Activated naive CD8-positive, alpha-beta T cell treated with anti-CD3 and anti-CD28 coated beads, Interleukin-2, amount 10 ng/mL, durations not matched to agents 7 days and 5 days (primary cell): ENCODE data around the gene KRT28. TPM values are rescaled to one million over a fixed set of nuclear protein-coding genes. Genes with fewer than 3 reads are reported as not detected.
A peak's percentile ranks its signal among the peaks of the same experiment; 100 is the strongest.
"Not testable (repeated sequence)": the region's sequence is repeated elsewhere in the genome, so short reads cannot be mapped to it uniquely, and the experiment has no call there.

Source experiments
- ATAC-seq: fragments of 150-1000 bp; cut with Tn5 transposase; one replicate; pipeline ENCODE4 v1.10.0; 2021; ENCODE audit warnings: low read depth, moderate library complexity
- POLR2A ChIA-PET: fragments of 350-600 bp; sonication (Branson Sonifier 250); formaldehyde crosslinking; loops from one replicate; lab custom pipeline; 2021; ENCODE audit warnings: antibody characterized with exemption; lab: Charles Lee
- DNase-seq: peaks from one replicate; pipeline ENCODE4 v3.0.0; 2021
- H3K27ac Mint-ChIP-seq: one replicate; pipeline ENCODE4 v1.8.0; 2022; ENCODE audit warnings: mild to moderate bottlenecking, mixed read lengths
- H3K27me3 Mint-ChIP-seq: one replicate; pipeline ENCODE4 v1.8.0; 2022; ENCODE audit warnings: mild to moderate bottlenecking, moderate library complexity, mixed read lengths
- H3K36me3 Mint-ChIP-seq: one replicate; pipeline ENCODE4 v1.8.0; 2021; ENCODE audit warnings: mild to moderate bottlenecking, mixed read lengths
- H3K4me1 Mint-ChIP-seq: one replicate; pipeline ENCODE4 v1.8.0; 2021; ENCODE audit warnings: mixed read lengths
- H3K4me3 Mint-ChIP-seq: one replicate; pipeline ENCODE4 v1.8.0; 2022; ENCODE audit warnings: mild to moderate bottlenecking, moderate library complexity, mixed read lengths
- H3K9me3 Mint-ChIP-seq: one replicate; pipeline ENCODE4 v1.8.0; 2021; ENCODE audit warnings: mixed read lengths
- total RNA-seq, 2 experiments: library from RNA; stranded (reverse); gene quantifications; one replicate each; pipeline ENCODE4 v1.2.3, GENCODE V29; 2021

KRT28 gene
- total RNA-seq, 2 experiments from 2014 or later = not detected

DNA sequence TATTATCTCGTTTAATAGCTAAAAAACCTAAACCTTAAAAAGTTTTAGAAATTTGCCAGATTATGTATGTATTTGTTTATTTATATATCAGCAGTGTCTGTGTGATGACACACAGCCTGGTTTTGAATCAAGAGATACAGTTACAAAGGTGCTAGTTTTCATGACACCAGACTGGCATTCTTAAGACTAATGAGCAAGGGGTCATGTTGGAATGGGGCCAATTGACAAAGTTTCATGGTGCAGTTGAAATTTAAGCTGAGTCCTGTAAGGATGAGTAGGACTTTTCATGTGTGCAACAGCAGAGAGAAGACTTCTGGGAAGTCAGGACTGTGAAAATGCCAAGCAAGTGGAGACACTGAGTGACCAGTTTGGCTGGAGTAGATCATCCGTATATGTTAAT, 25.8 kb upstream of the KRT28 start:
- Mint-ChIP-seq H3K9me3 (peaks cover 3% of the 10 kb centered on the region), H3K4me3 (no peak overlapping the region), H3K27me3 (no peaks in the 10 kb centered on the region), H3K36me3 (peaks cover 16% of the 10 kb centered on the region), H3K27ac (no peak overlapping the region), H3K4me1 (peaks cover 20% of the 10 kb centered on the region)
- POLR2A ChIA-PET = interaction anchor here (0.7 kb wide), 1 partner anchor 286 kb away, joined by 3 read pairs; no protein-coding TSS in a partner anchor
- ATAC-seq = no peak
- DNase-seq = no peak

DNA sequence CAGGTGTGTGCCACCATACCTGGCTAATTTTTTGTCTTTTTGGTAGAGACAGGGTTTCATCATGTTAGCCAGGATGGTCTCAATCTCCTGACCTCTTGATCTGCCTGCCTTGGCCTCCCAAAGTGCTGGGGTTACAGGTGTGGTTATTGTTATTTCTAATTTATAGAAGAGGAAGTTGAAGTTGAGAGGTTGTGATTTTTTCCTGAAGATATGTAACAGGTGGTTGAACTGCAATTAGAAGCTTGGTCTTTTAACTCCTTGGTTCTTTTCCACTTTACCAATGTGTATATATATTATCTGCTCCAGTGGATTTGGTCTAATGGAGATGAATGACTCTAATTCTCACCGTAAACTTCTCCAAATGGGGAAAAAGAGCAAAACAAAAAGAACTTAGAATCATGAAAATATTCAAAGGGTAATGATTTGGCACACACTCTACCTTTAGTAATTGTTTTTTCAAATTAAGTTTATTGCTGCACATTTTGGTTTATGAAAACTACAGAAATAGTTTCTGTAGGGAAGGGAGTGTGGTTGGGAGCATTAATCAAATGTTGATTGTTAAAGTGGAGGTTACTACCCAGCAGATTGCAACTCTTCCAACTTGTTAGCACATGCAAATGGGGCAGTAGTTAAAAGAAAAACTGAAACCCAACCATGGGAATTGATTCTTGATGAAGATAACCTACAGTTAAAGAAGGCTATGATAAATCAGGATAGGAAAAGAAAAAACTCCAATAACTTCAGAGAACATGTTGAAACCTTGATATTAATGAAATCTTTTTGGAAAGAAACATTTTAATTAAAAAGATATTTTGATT, 24.5 kb upstream of the KRT28 start:
- Mint-ChIP-seq H3K27ac (no peak overlapping the region), H3K36me3 (peaks cover 14% of the 10 kb centered on the region), H3K4me3 (no peak overlapping the region), H3K27me3 (no peaks in the 10 kb centered on the region), H3K9me3 (no peaks in the 10 kb centered on the region), H3K4me1 (peaks cover 33% of the 10 kb centered on the region)
- ATAC-seq (no peak), DNase-seq (no peak)
- POLR2A ChIA-PET = no interaction called here

DNA sequence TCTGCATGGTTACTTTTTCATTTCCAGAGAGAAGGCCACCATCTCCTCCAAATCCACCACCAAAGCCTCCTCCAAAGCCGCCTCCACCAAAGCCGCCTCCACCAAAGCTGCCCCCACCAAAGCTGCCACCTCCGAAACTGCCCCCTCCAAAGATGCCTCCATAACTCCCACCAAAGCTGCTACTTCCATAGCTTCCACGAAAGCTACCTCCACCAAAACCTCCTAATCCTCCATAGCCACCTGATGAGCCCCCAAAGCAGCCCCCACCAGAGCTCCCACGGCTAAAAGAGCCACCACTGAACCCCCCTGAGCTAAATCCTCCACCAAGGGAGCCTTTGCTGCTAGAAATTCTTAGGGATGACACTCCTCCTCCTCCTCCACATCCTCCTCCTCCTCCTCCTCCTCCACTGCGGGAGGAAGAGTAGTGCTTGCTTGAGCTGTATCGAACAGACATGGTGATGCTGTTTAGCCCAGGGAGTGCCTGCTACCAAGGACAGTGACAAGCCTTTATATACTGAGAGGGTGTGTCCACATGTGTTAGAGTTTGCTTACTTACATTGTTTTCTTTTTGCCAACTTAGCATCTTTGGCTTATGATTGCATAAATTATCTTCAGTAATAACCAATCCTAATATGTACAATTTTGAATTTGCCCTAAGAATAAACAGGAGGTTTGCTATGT, 22.5 kb upstream of the KRT28 start, which contains the start of gene KRT10:
Gene KRT10, minus strand, starts transcription at position 483 of the 681 bp plus-strand sequence. Its CDS starts 29 bp downstream, at position 454.
- DNase-seq (no peak), ATAC-seq (no peak)
- H3K36me3 Mint-ChIP-seq = peaks cover 19% of the 10 kb centered on the region
- H3K4me1 Mint-ChIP-seq = peaks cover 30% of the 10 kb centered on the region
- H3K9me3 Mint-ChIP-seq = peaks cover 1% of the 10 kb centered on the region
- no peak within 1 kb of the TSS for H3K27ac Mint-ChIP-seq
- POLR2A ChIA-PET = no interaction called here
- no peaks in the 10 kb centered on the region for H3K27me3 Mint-ChIP-seq
- H3K4me3 Mint-ChIP-seq = no peak within 1 kb of the TSS

DNA sequence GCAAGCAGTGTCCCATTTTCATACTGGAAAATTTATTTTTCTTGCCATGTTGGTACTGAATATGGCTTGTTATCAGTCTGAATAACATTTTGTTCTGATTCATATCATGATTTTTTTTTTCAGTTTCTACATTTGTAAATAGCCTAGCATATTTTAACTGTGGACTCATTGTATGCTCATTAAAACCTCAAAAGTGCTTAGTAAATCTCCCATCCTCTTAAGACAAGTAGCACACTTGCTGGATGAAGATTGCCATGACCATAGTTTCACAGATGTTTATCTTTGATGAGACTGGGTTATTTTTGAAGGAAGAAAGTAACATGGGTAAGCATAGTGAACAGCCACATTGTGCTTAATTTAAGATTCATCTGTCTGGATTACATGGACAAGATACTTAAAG, 21.8 kb upstream of the KRT28 start:
- Mint-ChIP-seq H3K36me3 (peaks cover 22% of the 10 kb centered on the region), H3K4me1 (peaks cover 27% of the 10 kb centered on the region), H3K27ac (no peak overlapping the region), H3K4me3 (no peak overlapping the region), H3K9me3 (peaks cover 1% of the 10 kb centered on the region), H3K27me3 (no peaks in the 10 kb centered on the region)
- ATAC-seq = no peak
- POLR2A ChIA-PET = no interaction called here
- DNase-seq = no peak

DNA sequence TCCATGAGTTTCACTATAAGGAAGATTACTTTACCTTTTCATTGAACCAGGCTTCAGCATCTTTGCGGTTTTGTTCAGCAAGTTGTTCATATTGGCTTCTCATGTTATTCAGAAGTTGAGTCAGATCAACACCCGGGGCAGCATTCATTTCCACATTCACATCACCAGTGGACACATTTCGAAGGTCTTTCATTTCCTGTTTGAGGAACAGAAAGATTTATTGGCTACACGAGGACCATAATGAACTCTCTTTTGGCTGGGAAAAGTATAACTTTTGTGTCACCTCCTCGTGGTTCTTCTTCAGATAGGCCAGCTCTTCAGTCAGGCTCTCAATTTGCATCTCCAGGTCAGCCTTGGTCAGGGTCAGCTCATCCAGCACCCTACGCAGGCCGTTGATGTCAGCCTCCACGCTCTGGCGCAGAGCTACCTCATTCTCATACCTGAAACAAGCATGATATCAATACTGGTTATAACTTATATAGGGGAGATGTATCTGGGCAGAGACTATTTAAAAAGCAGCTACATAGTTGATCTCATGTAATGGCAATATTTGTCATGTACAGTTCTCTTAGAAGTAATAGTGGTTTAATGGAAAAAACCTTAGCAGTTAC, 20.6 kb upstream of the KRT28 start:
- Mint-ChIP-seq H3K27ac (no peak overlapping the region), H3K4me1 (peaks cover 27% of the 10 kb centered on the region), H3K4me3 (peak overlapping the region; percentile 84), H3K9me3 (peaks cover 1% of the 10 kb centered on the region), H3K27me3 (no peaks in the 10 kb centered on the region), H3K36me3 (peaks cover 22% of the 10 kb centered on the region)
- POLR2A ChIA-PET = no interaction called here
- no peak for DNase-seq
- no peak for ATAC-seq

DNA sequence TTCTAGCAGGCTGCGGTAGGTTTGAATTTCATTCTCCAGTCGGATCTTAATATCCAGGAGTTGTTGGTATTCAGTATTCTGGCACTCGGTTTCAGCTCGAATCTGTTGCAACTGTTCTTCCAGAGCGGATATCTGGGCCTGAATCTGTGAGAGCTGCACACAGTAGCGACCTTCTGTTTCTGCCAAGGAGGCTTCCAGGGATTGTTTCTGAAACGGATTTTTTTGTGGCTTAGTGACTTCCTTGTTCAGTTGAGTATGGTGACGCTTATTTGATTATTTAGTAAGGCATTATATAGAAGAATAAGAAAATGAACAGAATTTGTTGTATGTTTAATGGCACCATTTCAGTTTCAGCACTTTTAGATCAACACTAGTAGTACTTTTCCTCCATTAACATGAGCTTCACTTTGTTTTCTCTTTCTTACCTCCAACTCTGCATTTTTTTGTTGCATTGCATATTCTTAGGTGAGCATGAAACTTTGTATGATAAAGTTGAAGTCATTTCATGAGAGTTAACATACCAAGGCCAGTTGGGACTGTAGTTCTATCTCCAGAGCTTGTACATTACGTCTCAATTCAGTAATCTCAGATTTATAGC, 19.9 kb upstream of the KRT28 start:
- POLR2A ChIA-PET = interaction anchor here (1.0 to 1.8 kb wide), 5 partner anchors 8 to 1197 kb away, joined by 4 to 19 read pairs (median 4); partner anchors contain the start of genes DNAJC7 and SMARCE1
- peaks cover 1% of the 10 kb centered on the region for H3K9me3 Mint-ChIP-seq
- DNase-seq (no peak), ATAC-seq (no peak)
- H3K27ac Mint-ChIP-seq = peak overlapping the region; percentile 75
- H3K4me3 Mint-ChIP-seq = peak overlapping the region; percentile 84
- H3K4me1 Mint-ChIP-seq = peaks cover 27% of the 10 kb centered on the region
- H3K36me3 Mint-ChIP-seq = peaks cover 22% of the 10 kb centered on the region
- H3K27me3 Mint-ChIP-seq = no peaks in the 10 kb centered on the region

DNA sequence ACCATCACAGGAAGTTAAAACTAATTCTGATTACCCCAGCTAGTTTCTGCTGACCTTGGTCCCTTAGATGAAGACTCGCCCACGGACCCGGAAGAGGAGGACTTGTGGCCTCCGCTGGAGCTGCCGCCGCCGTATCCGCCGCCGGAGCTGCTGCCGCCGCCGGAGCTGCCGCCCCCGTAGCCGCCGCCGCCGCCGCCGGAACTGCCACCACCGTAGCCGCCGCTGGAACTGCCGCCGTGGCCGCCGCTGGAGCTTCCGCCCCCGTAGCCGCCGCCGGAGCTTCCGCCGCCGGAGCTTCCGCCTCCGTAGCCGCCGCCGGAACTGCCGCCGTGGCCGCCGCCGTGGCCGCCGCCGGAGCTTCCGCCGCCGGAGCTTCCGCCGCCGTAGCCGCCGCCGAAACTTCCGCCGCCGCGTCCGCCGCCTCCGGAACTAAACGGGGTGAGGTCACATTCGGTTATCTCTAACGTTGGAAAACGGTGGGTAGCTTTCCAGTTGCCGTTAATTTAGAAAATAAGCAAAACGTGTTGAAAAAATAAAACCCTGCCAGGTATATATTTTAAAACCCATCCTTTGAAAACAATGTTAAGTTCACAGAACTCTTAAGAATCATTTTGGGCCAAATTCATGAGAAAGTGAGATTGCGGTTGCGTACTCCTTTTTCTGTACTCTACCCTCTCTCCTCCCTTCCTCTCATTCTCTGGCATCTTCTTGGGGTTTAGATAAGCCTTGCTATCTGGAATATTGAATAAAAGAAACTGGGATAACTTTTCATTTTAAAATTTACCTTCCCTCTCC, 19.2 kb upstream of the KRT28 start:
- peak overlapping the region; percentile 76 for H3K27ac Mint-ChIP-seq
- H3K36me3 Mint-ChIP-seq = peaks cover 22% of the 10 kb centered on the region
- H3K4me1 Mint-ChIP-seq = peaks cover 22% of the 10 kb centered on the region
- H3K27me3 Mint-ChIP-seq = peaks cover 5% of the 10 kb centered on the region
- H3K9me3 Mint-ChIP-seq = peaks cover 1% of the 10 kb centered on the region
- peak overlapping the region; percentile 87 for H3K4me3 Mint-ChIP-seq
- ATAC-seq = peak; percentile 80
- peak; percentile 87 for DNase-seq
- POLR2A ChIA-PET = interaction anchor here (0.6 to 1.8 kb wide), 7 partner anchors 9 to 1198 kb away, joined by 3 to 19 read pairs (median 4); partner anchors contain the start of genes DNAJC7 and SMARCE1

DNA sequence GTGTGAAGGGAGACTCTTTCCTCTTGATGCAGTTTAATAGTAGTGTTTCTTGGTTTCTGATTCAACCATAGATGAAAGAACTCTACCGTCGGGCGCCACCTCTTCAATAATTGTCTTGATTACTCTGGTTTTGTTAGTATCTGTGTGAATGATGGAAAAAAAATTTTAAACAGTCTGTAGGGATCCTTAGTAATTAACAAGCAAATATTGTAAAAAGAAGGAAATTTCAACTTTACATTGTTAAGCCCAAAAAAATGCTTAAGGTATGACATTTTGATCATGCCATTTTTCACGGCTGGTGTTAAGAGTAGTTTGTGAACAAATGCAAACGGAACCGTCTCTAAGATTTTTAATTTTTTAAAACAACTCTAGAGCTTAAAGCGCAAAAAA, 18.6 kb upstream of the KRT28 start:
- peaks cover 9% of the 10 kb centered on the region for H3K27me3 Mint-ChIP-seq
- peaks cover 22% of the 10 kb centered on the region for H3K4me1 Mint-ChIP-seq
- peaks cover 1% of the 10 kb centered on the region for H3K9me3 Mint-ChIP-seq
- H3K27ac Mint-ChIP-seq = peak overlapping the region; percentile 76
- ATAC-seq = no peak
- peaks cover 21% of the 10 kb centered on the region for H3K36me3 Mint-ChIP-seq
- peak overlapping the region; percentile 87 for H3K4me3 Mint-ChIP-seq
- POLR2A ChIA-PET = interaction anchor here (0.8 to 1.8 kb wide), 5 partner anchors 9 to 871 kb away, joined by 3 to 19 read pairs (median 4); partner anchors contain the start of gene SMARCE1
- no peak for DNase-seq

DNA sequence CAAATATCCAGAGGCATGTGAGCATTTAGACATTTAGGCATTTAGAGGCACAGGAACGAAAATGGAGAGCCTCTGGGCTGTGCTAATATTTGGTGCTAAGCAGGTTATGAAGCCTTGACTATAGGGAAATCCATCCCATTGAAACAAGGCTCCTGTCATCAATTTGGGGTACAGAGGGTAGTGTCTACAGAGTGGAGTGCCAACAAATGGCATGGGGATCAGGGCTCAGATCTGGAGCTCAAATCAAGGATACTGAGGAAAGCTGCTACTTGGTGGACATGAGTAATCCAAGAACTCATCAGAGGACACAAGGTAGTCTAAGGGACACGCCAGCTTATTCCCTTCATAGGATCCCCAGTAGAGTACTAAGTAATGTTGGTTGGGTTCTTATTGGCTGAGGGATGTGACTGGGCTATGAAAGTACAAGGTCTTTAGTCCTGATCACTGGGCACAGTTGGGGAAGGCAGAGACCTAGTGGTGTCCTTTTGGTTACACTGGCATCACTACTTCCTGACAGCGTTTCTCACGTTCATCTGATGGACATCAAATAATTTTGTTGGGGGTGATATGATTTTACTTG, 17.4 kb upstream of the KRT28 start:
- Mint-ChIP-seq H3K27ac (peak overlapping the region; percentile 64), H3K4me3 (peak overlapping the region; percentile 66), H3K9me3 (peaks cover 1% of the 10 kb centered on the region), H3K27me3 (peaks cover 18% of the 10 kb centered on the region), H3K36me3 (peaks cover 17% of the 10 kb centered on the region), H3K4me1 (peaks cover 22% of the 10 kb centered on the region)
- DNase-seq (no peak), ATAC-seq (no peak)
- POLR2A ChIA-PET = no interaction called here

DNA sequence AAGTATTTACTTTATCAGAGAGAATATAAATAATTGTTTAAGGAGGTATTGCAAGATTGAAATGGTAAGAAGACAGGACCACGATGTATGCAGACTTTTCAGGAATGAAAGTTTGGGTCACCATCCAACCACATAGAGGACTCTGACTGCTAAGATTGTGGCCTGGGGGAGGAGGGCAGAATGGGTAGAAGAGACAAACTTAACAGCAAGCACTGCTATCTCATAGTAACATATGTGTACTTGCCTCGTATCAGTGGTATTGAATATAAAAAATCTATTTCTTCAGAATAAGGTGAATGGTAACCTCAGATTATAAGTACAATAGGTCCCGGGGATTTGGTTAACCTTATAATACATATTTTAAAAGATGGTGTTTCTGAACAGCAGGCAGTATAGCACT, 16.8 kb upstream of the KRT28 start:
- no peak overlapping the region for H3K4me3 Mint-ChIP-seq
- no peak overlapping the region for H3K27ac Mint-ChIP-seq

DNA sequence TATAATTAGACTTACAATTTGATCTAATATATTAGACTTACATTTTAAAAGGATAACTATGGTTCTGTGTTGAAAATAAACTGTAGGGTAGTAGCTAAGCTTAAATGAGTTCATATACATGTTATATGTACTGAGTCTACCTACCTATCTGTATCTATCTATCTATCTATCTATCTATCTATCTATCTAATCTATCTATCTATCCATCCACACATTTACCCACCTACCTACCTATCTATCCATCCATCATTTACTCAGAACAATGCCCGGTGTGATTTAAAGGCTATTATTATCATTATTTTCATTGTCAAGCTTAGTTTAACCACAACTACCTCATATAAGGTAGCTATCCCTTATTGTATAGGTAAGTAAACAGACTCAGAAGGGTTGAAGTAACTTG, 15.6 kb upstream of the KRT28 start:
- Mint-ChIP-seq H3K27ac (no peak overlapping the region), H3K9me3 (peaks cover 1% of the 10 kb centered on the region), H3K4me3 (no peak overlapping the region), H3K36me3 (peaks cover 17% of the 10 kb centered on the region), H3K27me3 (peaks cover 35% of the 10 kb centered on the region), H3K4me1 (peaks cover 18% of the 10 kb centered on the region)
- POLR2A ChIA-PET = no interaction called here
- DNase-seq = no peak
- ATAC-seq = no peak

More for the DNA sequence above, 16.8 kb upstream of the KRT28 start:
- Mint-ChIP-seq H3K36me3 (peaks cover 17% of the 10 kb centered on the region), H3K9me3 (peaks cover 1% of the 10 kb centered on the region), H3K4me1 (peaks cover 22% of the 10 kb centered on the region), H3K27me3 (peaks cover 24% of the 10 kb centered on the region)
- ATAC-seq (no peak), DNase-seq (no peak)
- POLR2A ChIA-PET = no interaction called here

DNA sequence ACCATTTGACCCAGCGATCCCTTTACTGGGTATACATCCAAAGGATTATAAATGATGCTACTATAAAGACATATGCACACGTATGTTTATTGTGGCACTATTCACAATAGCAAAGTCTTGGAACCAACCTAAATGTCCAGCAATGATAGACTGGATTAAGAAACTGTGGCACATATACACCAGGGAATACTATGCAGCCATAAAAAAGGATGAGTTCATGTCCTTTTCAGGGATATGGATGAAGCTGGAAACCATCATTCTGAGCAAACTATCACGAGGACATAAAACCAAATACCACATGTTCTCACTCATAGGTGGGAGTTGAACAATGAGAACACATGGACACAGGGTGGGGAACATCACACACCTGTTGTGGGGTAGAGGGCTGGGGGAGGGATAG, 14.9 kb upstream of the KRT28 start:
- POLR2A ChIA-PET, ATAC-seq, DNase-seq, H3K9me3 Mint-ChIP-seq, H3K4me3 Mint-ChIP-seq, H3K27ac Mint-ChIP-seq: not testable (repeated sequence)
- H3K4me1 Mint-ChIP-seq = peaks cover 10% of the 10 kb centered on the region
- H3K27me3 Mint-ChIP-seq = peaks cover 42% of the 10 kb centered on the region
- peaks cover 13% of the 10 kb centered on the region for H3K36me3 Mint-ChIP-seq
